Naive thymus-derived CD4-positive, alpha-beta T cell (primary cell): ENCODE data around the gene RAD23A. TPM values are rescaled to one million over a fixed set of nuclear protein-coding genes. Genes with fewer than 3 reads are reported as not detected.

ENCODE experiments used
- ATAC-seq: fragments of 150-1000 bp; cut with Tn5 transposase; 2 replicates; pipeline ENCODE4 v1.10.0; 2021; ENCODE audit warnings: mild to moderate bottlenecking, moderate library complexity
- CTCF ChIA-PET: fragments of 350-600 bp; sonication (Branson Sonifier 250); formaldehyde crosslinking; loops from one replicate; lab custom pipeline; 2021; ENCODE audit warnings: antibody characterized with exemption; lab: Charles Lee
- POLR2A ChIA-PET: fragments of 350-600 bp; sonication (Branson Sonifier 250); formaldehyde crosslinking; loops from one replicate; lab custom pipeline; 2021; ENCODE audit warnings: antibody characterized with exemption, inconsistent platforms; lab: Charles Lee
- DNase-seq, 9 donors: peaks; one replicate each; pipeline versions ENCODE4 v3.0.0 to v3.0.0-alpha.2; 2020 to 2022; ENCODE audit warnings: mixed read lengths in 1 of 9
- H3K27ac ChIP-seq: one replicate; pipeline ENCODE4 v1.7.0; 2013; ENCODE audit warnings: mild to moderate bottlenecking, low read depth, low read length, moderate library complexity
- H3K27me3 ChIP-seq, 2 donors: one replicate each; pipeline ENCODE4 v1.7.0; 2013; ENCODE audit warnings: low read length in 2 of 2, mild to moderate bottlenecking in 2 of 2, moderate library complexity in 2 of 2; ENCODE audit not compliant: control insufficient read depth in 2 of 2, insufficient read depth in 2 of 2
- H3K36me3 ChIP-seq, 3 experiments: 1 replicate in 2 of 3; 2 replicates in 1 of 3; pipeline ENCODE4 v1.7.0; 2013; ENCODE audit warnings: low read length in 3 of 3, mild to moderate bottlenecking in 3 of 3, moderate library complexity in 1 of 3; ENCODE audit not compliant: insufficient read depth in 3 of 3, control insufficient read depth in 2 of 3
- H3K4me1 ChIP-seq, 2 donors: one replicate each; pipeline ENCODE4 v1.7.0; 2013; ENCODE audit warnings: low read length in 2 of 2, mild to moderate bottlenecking in 2 of 2, moderate library complexity in 1 of 2; ENCODE audit not compliant: control insufficient read depth in 2 of 2, insufficient read depth in 2 of 2
- H3K4me3 ChIP-seq: 2 replicates; pipeline ENCODE4 v1.7.0; 2013; ENCODE audit warnings: mild to moderate bottlenecking, low read length
- H3K9me3 ChIP-seq, 3 experiments: 1 replicate in 2 of 3; 2 replicates in 1 of 3; pipeline ENCODE4 v1.7.0; 2013; ENCODE audit warnings: low read length in 3 of 3; ENCODE audit not compliant: control insufficient read depth in 2 of 3
- H3K27ac Mint-ChIP-seq, 9 donors: one replicate each; pipeline ENCODE4 v1.8.0; 2020 to 2022; ENCODE audit warnings: mixed read lengths in 9 of 9, mild to moderate bottlenecking in 8 of 9, moderate library complexity in 5 of 9, inconsistent platforms in 2 of 9
- H3K27me3 Mint-ChIP-seq, 5 donors: one replicate each; pipeline ENCODE4 v1.8.0; 2021 to 2022; ENCODE audit warnings: mixed read lengths in 5 of 5, mild to moderate bottlenecking in 1 of 5
- H3K36me3 Mint-ChIP-seq, 5 donors: one replicate each; pipeline ENCODE4 v1.8.0; 2020 to 2022; ENCODE audit warnings: mixed read lengths in 5 of 5, mild to moderate bottlenecking in 3 of 5, inconsistent platforms in 1 of 5
- H3K4me1 Mint-ChIP-seq, 7 donors: one replicate each; pipeline ENCODE4 v1.8.0; 2020 to 2022; ENCODE audit warnings: mixed read lengths in 7 of 7, mild to moderate bottlenecking in 3 of 7, inconsistent platforms in 1 of 7
- H3K4me3 Mint-ChIP-seq, 10 donors: one replicate each; pipeline ENCODE4 v1.8.0; 2020 to 2022; ENCODE audit warnings: mild to moderate bottlenecking in 10 of 10, mixed read lengths in 10 of 10, moderate library complexity in 6 of 10, inconsistent platforms in 2 of 10
- H3K9me3 Mint-ChIP-seq, 11 donors: one replicate each; pipeline ENCODE4 v1.8.0; 2020 to 2022; ENCODE audit warnings: mixed read lengths in 11 of 11, mild to moderate bottlenecking in 4 of 11, inconsistent platforms in 1 of 11, moderate library complexity in 1 of 11
- intact Hi-C, 2 donors: fragments of 100-400 bp; cut with micrococcal nuclease; formaldehyde crosslinking; loops; one replicate each; pipeline ENCODE4 v1.15.1; 2023
- polyA plus RNA-seq, 2 donors: library from polyadenylated mRNA; unstranded; fragments of 300-500 nt; fragmentation: Illumina TruSeq; gene quantifications; one replicate each; pipeline ENCODE4 v1.2.3, GENCODE V29; 2021
- total RNA-seq, 6 experiments: library from RNA in 5 of 6; stranded (reverse) in 5 of 6; gene quantifications; 1 replicate in 5 of 6; 2 replicates in 1 of 6; pipeline ENCODE4 v1.2.3 and lab custom pipeline; 2021 to 2026

The RAD23A gene
- total and polyA plus RNA-seq, 7 experiments from 2014 or later = 75.0 to 111 (median 90.5) TPM

DNA sequence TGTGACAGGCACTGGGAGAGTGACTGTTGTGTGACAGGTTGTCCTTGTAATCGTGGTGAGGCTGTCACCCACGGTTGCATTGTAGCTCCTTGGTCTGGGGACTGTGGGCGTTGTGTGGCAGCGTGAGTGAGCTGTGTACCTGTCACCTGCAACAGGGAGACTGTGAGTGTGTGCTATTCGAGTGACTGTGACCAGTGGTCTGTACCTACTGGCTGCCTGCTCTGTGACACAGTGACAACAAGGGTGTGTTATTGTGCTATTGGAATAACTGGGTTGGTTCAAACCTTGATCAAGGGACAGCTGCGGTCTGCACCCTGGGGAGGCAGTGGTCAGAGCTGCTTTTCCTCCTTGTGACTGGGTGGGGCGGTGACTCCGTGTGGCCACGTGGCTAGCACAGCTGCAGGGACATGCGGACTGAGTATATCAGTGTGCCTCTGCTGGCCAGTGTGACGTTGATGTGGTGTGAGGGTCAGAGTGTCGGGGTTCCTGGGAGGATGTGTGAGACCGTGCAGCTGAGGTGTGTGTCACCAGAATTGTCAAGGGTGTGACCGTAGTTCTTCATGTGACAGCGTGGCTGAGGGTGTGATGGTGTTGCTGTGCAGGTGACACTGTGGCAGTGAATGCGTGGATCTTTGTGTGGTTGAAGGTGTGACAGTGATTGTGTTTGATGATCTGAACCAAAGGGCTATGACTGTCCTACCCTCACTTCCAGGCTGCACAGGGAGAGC is 39.6 kb downstream of the RAD23A start:
- POLR2A ChIA-PET = no interaction called here
- peaks cover 0 to 5% (median 0%) of the 10 kb centered on the region in 5 donors for H3K27me3 Mint-ChIP-seq
- peaks cover 0 to 1% (median 0%) of the 10 kb centered on the region in 11 donors for H3K9me3 Mint-ChIP-seq
- no peak overlapping the region for H3K27ac ChIP-seq
- H3K36me3 ChIP-seq = no peaks in the 10 kb centered on the region
- CTCF ChIA-PET = interaction anchor here (0.8 to 1.6 kb wide), 5 partner anchors 8 to 108 kb away, joined by 3 to 7 read pairs (median 4); no protein-coding TSS in a partner anchor
- ATAC-seq (peak; percentile 63), DNase-seq (no peak)
- H3K36me3 Mint-ChIP-seq = no peaks in the 10 kb centered on the region
- H3K27ac Mint-ChIP-seq = peak overlapping the region in 3 of 9 donors; percentile 22 to 54 (median 34)
- H3K4me1 ChIP-seq = peaks cover 6 to 16% of the 10 kb centered on the region in 2 donors
- intact Hi-C loops = no loop called here
- no peaks in the 10 kb centered on the region for H3K27me3 ChIP-seq
- H3K4me3 ChIP-seq = no peak overlapping the region
- peak overlapping the region in 1 of 10 donors; percentile 39 for H3K4me3 Mint-ChIP-seq
- no peaks in the 10 kb centered on the region for H3K9me3 ChIP-seq
- peaks cover 0 to 9% (median 0%) of the 10 kb centered on the region in 7 donors for H3K4me1 Mint-ChIP-seq

DNA sequence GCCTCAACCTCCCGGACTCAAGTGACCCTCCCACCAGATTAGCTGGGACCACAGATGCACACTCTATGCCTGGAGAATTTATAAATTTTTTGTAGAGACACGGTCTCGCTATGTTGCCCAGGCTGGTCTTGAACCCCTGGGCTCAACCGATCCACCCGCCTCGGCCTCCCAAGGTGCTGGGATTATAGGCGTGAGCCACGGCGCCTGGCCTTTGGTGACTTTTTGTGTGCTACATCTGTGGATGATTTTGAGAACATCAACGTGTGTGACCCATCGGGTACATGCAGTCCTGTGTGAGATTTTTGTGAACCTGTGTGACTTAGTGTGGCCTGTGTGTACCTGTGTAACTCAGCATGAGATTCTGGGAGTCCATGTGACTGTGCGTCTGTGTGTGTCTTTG is 41.1 kb downstream of the RAD23A start:
- Histone ChIP-seq H3K4me1 (peaks cover 6 to 16% of the 10 kb centered on the region in 2 donors), H3K4me3 (no peak overlapping the region), H3K27ac (no peak overlapping the region), H3K9me3 (no peaks in the 10 kb centered on the region), H3K36me3 (no peaks in the 10 kb centered on the region), H3K27me3 (no peaks in the 10 kb centered on the region)
- Mint-ChIP-seq H3K27me3 (peaks cover 0 to 4% (median 0%) of the 10 kb centered on the region in 5 donors), H3K36me3 (no peaks in the 10 kb centered on the region), H3K4me1 (peaks cover 0 to 9% (median 0%) of the 10 kb centered on the region in 7 donors), H3K9me3 (peaks cover 0 to 3% (median 0%) of the 10 kb centered on the region in 11 donors), H3K27ac (peak overlapping the region in 1 of 9 donors; percentile 4), H3K4me3 (no peak overlapping the region)
- ATAC-seq = no peak
- no peak for DNase-seq
- ChIA-PET CTCF (no interaction called here), POLR2A (no interaction called here)
- intact Hi-C loops = no loop called here

GRCh38 chr19:12987190-12987589 is 41.5 kb downstream of the RAD23A start:
- peaks cover 0 to 9% (median 0%) of the 10 kb centered on the region in 7 donors for H3K4me1 Mint-ChIP-seq

GRCh38 chr19:12987781-12988180 is 42.1 kb downstream of the RAD23A start:
- peaks cover 0 to 3% (median 0%) of the 10 kb centered on the region in 11 donors for H3K9me3 Mint-ChIP-seq
- DNase-seq (no peak), ATAC-seq (no peak)
- no peak overlapping the region for H3K4me3 Mint-ChIP-seq
- no peaks in the 10 kb centered on the region for H3K36me3 Mint-ChIP-seq
- Histone ChIP-seq H3K4me1 (peaks cover 5 to 16% of the 10 kb centered on the region in 2 donors), H3K27ac (no peak overlapping the region), H3K9me3 (no peaks in the 10 kb centered on the region), H3K36me3 (no peaks in the 10 kb centered on the region), H3K4me3 (no peak overlapping the region), H3K27me3 (no peaks in the 10 kb centered on the region)
- peaks cover 0 to 4% (median 0%) of the 10 kb centered on the region in 5 donors for H3K27me3 Mint-ChIP-seq
- ChIA-PET POLR2A (no interaction called here), CTCF (no interaction called here)
- intact Hi-C loops = no loop called here
- no peak overlapping the region for H3K27ac Mint-ChIP-seq
- peaks cover 0 to 9% (median 0%) of the 10 kb centered on the region in 7 donors for H3K4me1 Mint-ChIP-seq

More at GRCh38 chr19:12987190-12987589, 41.5 kb downstream of the RAD23A start:
- no peaks in the 10 kb centered on the region for H3K27me3 ChIP-seq
- H3K4me1 ChIP-seq = peaks cover 6 to 16% of the 10 kb centered on the region in 2 donors
- ChIA-PET CTCF (no interaction called here), POLR2A (no interaction called here)
- peaks cover 0 to 3% (median 0%) of the 10 kb centered on the region in 11 donors for H3K9me3 Mint-ChIP-seq
- peak overlapping the region in 2 of 9 donors; percentile 4 to 68 for H3K27ac Mint-ChIP-seq
- H3K36me3 Mint-ChIP-seq = no peaks in the 10 kb centered on the region
- H3K9me3 ChIP-seq = no peaks in the 10 kb centered on the region
- intact Hi-C loops = no loop called here
- DNase-seq = no peak
- no peak overlapping the region for H3K4me3 Mint-ChIP-seq
- peaks cover 0 to 4% (median 0%) of the 10 kb centered on the region in 5 donors for H3K27me3 Mint-ChIP-seq
- H3K36me3 ChIP-seq = no peaks in the 10 kb centered on the region
- ATAC-seq = no peak
- H3K4me3 ChIP-seq = no peak overlapping the region
- H3K27ac ChIP-seq = no peak overlapping the region

GRCh38 chr19:12990431-12990830 is 44.8 kb downstream of the RAD23A start:
- peak overlapping the region in 1 of 9 donors; percentile 2 for H3K27ac Mint-ChIP-seq
- peaks cover 4 to 18% (median 7%) of the 10 kb centered on the region in 7 donors for H3K4me1 Mint-ChIP-seq
- peak overlapping the region in 1 of 10 donors; percentile 9 for H3K4me3 Mint-ChIP-seq
- H3K36me3 Mint-ChIP-seq = peaks cover 0 to 4% (median 0%) of the 10 kb centered on the region in 5 donors
- H3K27me3 Mint-ChIP-seq = peaks cover 0 to 20% (median 5%) of the 10 kb centered on the region in 5 donors
- peaks cover 0 to 7% (median 0%) of the 10 kb centered on the region in 11 donors for H3K9me3 Mint-ChIP-seq
- no peaks in the 10 kb centered on the region for H3K9me3 ChIP-seq
- no peak overlapping the region for H3K4me3 ChIP-seq
- CTCF ChIA-PET = no interaction called here
- no peaks in the 10 kb centered on the region for H3K4me1 ChIP-seq
- intact Hi-C loops = no loop called here
- POLR2A ChIA-PET = no interaction called here
- no peaks in the 10 kb centered on the region for H3K27me3 ChIP-seq
- DNase-seq (no peak), ATAC-seq (no peak)
- no peak overlapping the region for H3K27ac ChIP-seq
- H3K36me3 ChIP-seq = no peaks in the 10 kb centered on the region

- peaks cover 0 to 7% (median 0%) of the 10 kb centered on the region in 11 donors for H3K9me3 Mint-ChIP-seq
- DNase-seq (no peak), ATAC-seq (no peak)
- intact Hi-C loops = no loop called here
- H3K4me1 Mint-ChIP-seq = peaks cover 5 to 18% (median 7%) of the 10 kb centered on the region in 7 donors
- peak overlapping the region in 2 of 9 donors; percentile 2 to 51 for H3K27ac Mint-ChIP-seq
- H3K4me3 Mint-ChIP-seq = peak overlapping the region in 1 of 10 donors; percentile 9
- no peaks in the 10 kb centered on the region for H3K9me3 ChIP-seq
- no peaks in the 10 kb centered on the region for H3K4me1 ChIP-seq
- H3K36me3 ChIP-seq = no peaks in the 10 kb centered on the region
- no peak overlapping the region for H3K27ac ChIP-seq
- H3K36me3 Mint-ChIP-seq = peaks cover 0 to 4% (median 0%) of the 10 kb centered on the region in 5 donors
- peaks cover 0 to 20% (median 5%) of the 10 kb centered on the region in 5 donors for H3K27me3 Mint-ChIP-seq
- H3K27me3 ChIP-seq = no peaks in the 10 kb centered on the region
- ChIA-PET CTCF (no interaction called here), POLR2A (no interaction called here)
- H3K4me3 ChIP-seq = no peak overlapping the region
These were observed 45.2 kb downstream of the RAD23A start for GRCh38 chr19:12990853-12991252.
